Mucosa of rectum (tissue), 2 donors: ENCODE results near the gene PGLYRP3.

Experiments
- H3K27ac ChIP-seq, 2 donors: one replicate each; pipeline ENCODE4 v1.7.0; 2013; ENCODE audit warnings: inconsistent platforms in 2 of 2, low read depth in 2 of 2, low read length in 2 of 2
- H3K27me3 ChIP-seq, 2 donors: one replicate each; pipeline ENCODE4 v1.7.0; 2013; ENCODE audit warnings: low read length in 2 of 2; ENCODE audit not compliant: control insufficient read depth in 2 of 2, insufficient read depth in 2 of 2
- H3K36me3 ChIP-seq, 2 donors: one replicate each; pipeline ENCODE4 v1.7.0; 2013; ENCODE audit warnings: low read length in 2 of 2; ENCODE audit not compliant: control insufficient read depth in 2 of 2, insufficient read depth in 2 of 2
- H3K4me1 ChIP-seq, 2 donors: one replicate each; pipeline ENCODE4 v1.7.0; 2013; ENCODE audit warnings: low read length in 2 of 2, mild to moderate bottlenecking in 1 of 2; ENCODE audit not compliant: control insufficient read depth in 2 of 2, insufficient read depth in 2 of 2
- H3K4me3 ChIP-seq, 2 donors: one replicate each; pipeline ENCODE4 v1.7.0; 2013; ENCODE audit warnings: low read length in 2 of 2
- H3K9ac ChIP-seq, 2 donors: one replicate each; pipeline ENCODE4 v1.7.0; 2013; ENCODE audit warnings: low read length in 2 of 2, low read depth in 1 of 2, mild to moderate bottlenecking in 1 of 2
- H3K9me3 ChIP-seq, 2 donors: one replicate each; pipeline ENCODE4 v1.7.0; 2013; ENCODE audit warnings: low read length in 2 of 2; ENCODE audit not compliant: control insufficient read depth in 2 of 2
- donor health status: healthy.
- donor health status: Normal muscosa, but diverticular disease.

The PGLYRP3 gene

GRCh38 chr1:153261281-153262069, 51.3 kb downstream of the PGLYRP3 start:
- no peak overlapping the region for H3K27ac ChIP-seq
- H3K4me1 ChIP-seq = peaks cover 3 to 7% of the 10 kb centered on the region in 2 donors
- H3K9me3 ChIP-seq = no peaks in the 10 kb centered on the region
- H3K4me3 ChIP-seq = peak overlapping the region; percentile 45
- no peaks in the 10 kb centered on the region for H3K36me3 ChIP-seq
- peaks cover 23 to 38% of the 10 kb centered on the region in 2 donors for H3K27me3 ChIP-seq
- H3K9ac ChIP-seq = no peak overlapping the region

GRCh38 chr1:153260585-153261280, 52.0 kb downstream of the PGLYRP3 start:
- Histone ChIP-seq H3K27ac (no peak overlapping the region), H3K4me3 (no peak overlapping the region), H3K9me3 (no peaks in the 10 kb centered on the region), H3K4me1 (peaks cover 3 to 7% of the 10 kb centered on the region in 2 donors), H3K36me3 (no peaks in the 10 kb centered on the region), H3K27me3 (peaks cover 23 to 36% of the 10 kb centered on the region in 2 donors), H3K9ac (no peak overlapping the region)

GRCh38 chr1:153259387-153259786, 53.4 kb downstream of the PGLYRP3 start, which contains the start of gene LORICRIN:
Gene LORICRIN (plus strand): TSS chr1:153259687. CDS start chr1:153260950, 1,263 bp downstream.
- H3K27me3 ChIP-seq = peaks cover 23 to 31% of the 10 kb centered on the region in 2 donors
- H3K9me3 ChIP-seq = no peaks in the 10 kb centered on the region
- no peak within 1 kb of the TSS for H3K9ac ChIP-seq
- no peaks in the 10 kb centered on the region for H3K36me3 ChIP-seq
- H3K4me3 ChIP-seq = no peak within 1 kb of the TSS
- peaks cover 3 to 7% of the 10 kb centered on the region in 2 donors for H3K4me1 ChIP-seq
- no peak within 1 kb of the TSS for H3K27ac ChIP-seq

GRCh38 chr1:153253693-153254092, 59.1 kb downstream of the PGLYRP3 start:
- H3K27me3 ChIP-seq = no peaks in the 10 kb centered on the region
- H3K9ac ChIP-seq = no peak overlapping the region
- no peak overlapping the region for H3K4me3 ChIP-seq
- H3K27ac ChIP-seq = no peak overlapping the region
- H3K4me1 ChIP-seq = no peaks in the 10 kb centered on the region
- no peaks in the 10 kb centered on the region for H3K9me3 ChIP-seq
- no peaks in the 10 kb centered on the region for H3K36me3 ChIP-seq

- peaks cover 0 to 3% of the 10 kb centered on the region in 2 donors for H3K27me3 ChIP-seq
- no peaks in the 10 kb centered on the region for H3K9me3 ChIP-seq
- H3K36me3 ChIP-seq = no peaks in the 10 kb centered on the region
- H3K27ac ChIP-seq = no peak overlapping the region
- H3K4me3 ChIP-seq = no peak overlapping the region
- H3K9ac ChIP-seq = no peak overlapping the region
- no peaks in the 10 kb centered on the region for H3K4me1 ChIP-seq
These were observed 59.7 kb downstream of the PGLYRP3 start for GRCh38 chr1:153253076-153253475.

- Histone ChIP-seq H3K27ac (no peak overlapping the region), H3K4me1 (no peaks in the 10 kb centered on the region), H3K27me3 (peaks cover 0 to 3% of the 10 kb centered on the region in 2 donors), H3K4me3 (no peak overlapping the region), H3K9me3 (no peaks in the 10 kb centered on the region), H3K9ac (no peak overlapping the region), H3K36me3 (no peaks in the 10 kb centered on the region)
These were observed 60.8 kb downstream of the PGLYRP3 start for GRCh38 chr1:153251988-153252387.

- Histone ChIP-seq H3K27me3 (peaks cover 0 to 3% of the 10 kb centered on the region in 2 donors), H3K36me3 (no peaks in the 10 kb centered on the region), H3K9me3 (no peaks in the 10 kb centered on the region), H3K9ac (no peak overlapping the region), H3K4me1 (no peaks in the 10 kb centered on the region), H3K27ac (no peak overlapping the region), H3K4me3 (no peak overlapping the region)
These were observed 61.2 kb downstream of the PGLYRP3 start for GRCh38 chr1:153251562-153251961.

- Histone ChIP-seq H3K36me3 (no peaks in the 10 kb centered on the region), H3K4me3 (no peak overlapping the region), H3K4me1 (no peaks in the 10 kb centered on the region), H3K9me3 (no peaks in the 10 kb centered on the region), H3K9ac (no peak overlapping the region), H3K27ac (no peak overlapping the region), H3K27me3 (peaks cover 0 to 3% of the 10 kb centered on the region in 2 donors)
These were observed 61.7 kb downstream of the PGLYRP3 start for GRCh38 chr1:153251087-153251486.

GRCh38 chr1:153250166-153250565, 62.6 kb downstream of the PGLYRP3 start:
- H3K27me3 ChIP-seq = peaks cover 2 to 3% of the 10 kb centered on the region in 2 donors
- H3K9me3 ChIP-seq = no peaks in the 10 kb centered on the region
- no peak overlapping the region for H3K4me3 ChIP-seq
- no peak overlapping the region for H3K27ac ChIP-seq
- no peak overlapping the region for H3K9ac ChIP-seq
- H3K36me3 ChIP-seq = no peaks in the 10 kb centered on the region
- H3K4me1 ChIP-seq = no peaks in the 10 kb centered on the region

- H3K4me3 ChIP-seq = no peak overlapping the region
- no peak overlapping the region for H3K9ac ChIP-seq
- H3K36me3 ChIP-seq = no peaks in the 10 kb centered on the region
- no peaks in the 10 kb centered on the region for H3K4me1 ChIP-seq
- H3K27me3 ChIP-seq = peaks cover 2 to 3% of the 10 kb centered on the region in 2 donors
- H3K27ac ChIP-seq = no peak overlapping the region
- no peaks in the 10 kb centered on the region for H3K9me3 ChIP-seq
These were observed 64.4 kb downstream of the PGLYRP3 start for GRCh38 chr1:153248176-153248879.
